ENCODE data around the gene SPATA31E1.

- TF ChIP-seq EZH2 (IDR thresholded peaks at IDR 0.05; ENCODE audit: borderline replicate concordance, low read length) = no peak
- no peak for TF ChIP-seq CTCF (IDR thresholded peaks at IDR 0.05; ENCODE audit: low read length)
Observed at GRCh38 chr9:87857948-87858335, 24.7 kb upstream of the SPATA31E1 start.

Data from OCI-LY1 (cell line).